ENCODE results near the gene PITPNC1. TPM values are rescaled to one million over a fixed set of nuclear protein-coding genes. Genes with fewer than 3 reads are reported as not detected.
"Not testable (repeated sequence)": the region's sequence is repeated elsewhere in the genome, so short reads cannot be mapped to it uniquely, and the experiment has no call there.

PITPNC1 gene
- total RNA-seq, 1 donor from 2014 or later: 19.3 TPM

DNA sequence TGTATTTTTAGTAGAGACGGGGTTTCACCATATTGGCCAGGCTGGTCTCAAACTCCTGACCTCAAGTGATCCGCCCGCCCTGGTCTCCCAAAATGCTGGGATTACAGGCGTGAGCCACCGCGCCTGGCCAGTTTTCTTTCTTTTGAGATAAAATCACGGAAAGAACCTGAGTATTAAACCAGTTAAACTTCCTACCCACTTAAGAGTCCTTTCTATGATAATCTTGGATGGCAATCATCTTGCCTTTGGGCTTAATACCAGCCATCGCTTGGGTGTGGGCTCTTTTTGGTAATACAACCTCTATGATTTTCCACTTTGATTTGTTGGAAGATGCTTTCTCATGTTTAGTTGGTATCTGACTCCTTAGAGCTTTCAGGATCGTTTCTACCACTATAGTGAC, 24.0 kb downstream of the PITPNC1 start:
- Mint-ChIP-seq H3K36me3 (ENCODE audit: low read depth) (no peaks in the 10 kb centered on the region), H3K27ac (no peak overlapping the region), H3K27me3 (no peaks in the 10 kb centered on the region), H3K9me3 (no peaks in the 10 kb centered on the region), H3K4me1 (peaks cover 20% of the 10 kb centered on the region), H3K4me3 (no peak overlapping the region)
- ChIA-PET POLR2A (no interaction called here), CTCF (no interaction called here)
- ATAC-seq (ENCODE audit: low read depth) (no peak), DNase-seq (no peak)
- TF ChIP-seq, protein P1, sequence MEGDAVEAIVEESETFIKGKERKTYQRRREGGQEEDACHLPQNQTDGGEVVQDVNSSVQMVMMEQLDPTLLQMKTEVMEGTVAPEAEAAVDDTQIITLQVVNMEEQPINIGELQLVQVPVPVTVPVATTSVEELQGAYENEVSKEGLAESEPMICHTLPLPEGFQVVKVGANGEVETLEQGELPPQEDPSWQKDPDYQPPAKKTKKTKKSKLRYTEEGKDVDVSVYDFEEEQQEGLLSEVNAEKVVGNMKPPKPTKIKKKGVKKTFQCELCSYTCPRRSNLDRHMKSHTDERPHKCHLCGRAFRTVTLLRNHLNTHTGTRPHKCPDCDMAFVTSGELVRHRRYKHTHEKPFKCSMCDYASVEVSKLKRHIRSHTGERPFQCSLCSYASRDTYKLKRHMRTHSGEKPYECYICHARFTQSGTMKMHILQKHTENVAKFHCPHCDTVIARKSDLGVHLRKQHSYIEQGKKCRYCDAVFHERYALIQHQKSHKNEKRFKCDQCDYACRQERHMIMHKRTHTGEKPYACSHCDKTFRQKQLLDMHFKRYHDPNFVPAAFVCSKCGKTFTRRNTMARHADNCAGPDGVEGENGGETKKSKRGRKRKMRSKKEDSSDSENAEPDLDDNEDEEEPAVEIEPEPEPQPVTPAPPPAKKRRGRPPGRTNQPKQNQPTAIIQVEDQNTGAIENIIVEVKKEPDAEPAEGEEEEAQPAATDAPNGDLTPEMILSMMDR (IDR thresholded peaks at IDR 0.05): no peak
- intact Hi-C loops (cut with micrococcal nuclease): no loop called here

DNA sequence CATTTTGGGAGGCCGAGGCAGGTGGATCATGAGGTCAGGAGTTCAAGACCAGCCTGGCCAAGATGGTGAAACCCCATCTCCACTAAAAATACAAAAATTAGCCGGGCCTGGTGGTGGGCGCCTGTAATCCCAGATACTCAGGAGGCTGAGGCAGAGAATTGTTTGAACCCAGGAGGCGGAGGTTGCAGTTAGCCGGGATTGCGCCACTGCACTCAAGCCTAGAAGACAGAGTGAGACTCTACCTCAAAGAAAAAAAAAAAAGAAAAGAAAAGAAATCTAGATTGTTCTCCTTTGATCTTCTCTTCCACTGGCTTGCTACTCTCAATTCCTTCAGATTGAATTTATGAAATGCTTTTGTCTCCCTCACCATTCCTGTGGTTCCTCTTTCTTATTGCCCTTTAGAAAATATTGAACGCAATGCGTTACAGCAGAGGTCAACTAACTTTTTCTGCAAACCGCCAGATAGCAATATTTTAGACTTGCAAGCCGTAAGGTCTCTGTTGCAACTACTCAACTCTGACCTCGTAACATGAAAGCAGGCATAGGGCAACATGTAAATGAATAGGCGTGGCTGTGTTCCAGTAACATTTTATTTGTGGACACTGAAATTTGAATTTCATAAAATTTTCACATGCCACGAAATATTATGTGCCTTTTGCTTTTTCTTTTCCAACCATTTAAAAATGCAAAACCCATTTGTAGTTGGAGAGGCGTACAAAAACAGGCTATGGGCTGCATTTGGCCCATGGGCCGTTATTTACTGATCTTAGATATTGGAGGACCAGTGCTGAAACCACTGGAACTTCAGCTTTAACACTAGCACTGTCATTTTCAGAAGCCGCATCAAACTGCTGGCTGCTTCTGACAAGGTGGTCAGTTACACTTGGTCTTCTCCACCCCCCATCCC, 24.8 kb downstream of the PITPNC1 start:
- Mint-ChIP-seq H3K27ac (no peak overlapping the region), H3K4me3 (no peak overlapping the region), H3K27me3 (no peaks in the 10 kb centered on the region), H3K36me3 (ENCODE audit: low read depth) (no peaks in the 10 kb centered on the region), H3K9me3 (no peaks in the 10 kb centered on the region), H3K4me1 (peaks cover 20% of the 10 kb centered on the region)
- ChIA-PET CTCF (no interaction called here), POLR2A (no interaction called here)
- intact Hi-C loops (cut with micrococcal nuclease): no loop called here
- TF ChIP-seq, protein P1 (IDR thresholded peaks at IDR 0.05): no peak
- DNase-seq (no peak), ATAC-seq (ENCODE audit: low read depth) (no peak)

GRCh38 chr17:67403065-67403464, 26.0 kb downstream of the PITPNC1 start:
- H3K27ac Mint-ChIP-seq: no peak overlapping the region
- TF ChIP-seq, protein P1 (IDR thresholded peaks at IDR 0.05): no peak
- H3K36me3 Mint-ChIP-seq (ENCODE audit: low read depth): no peaks in the 10 kb centered on the region
- H3K4me1 Mint-ChIP-seq: peaks cover 20% of the 10 kb centered on the region
- no peak for ATAC-seq (ENCODE audit: low read depth)
- no peak overlapping the region for H3K4me3 Mint-ChIP-seq
- DNase-seq: no peak
- H3K27me3 Mint-ChIP-seq: no peaks in the 10 kb centered on the region
- H3K9me3 Mint-ChIP-seq: no peaks in the 10 kb centered on the region
- intact Hi-C loops (cut with micrococcal nuclease): no loop called here
- POLR2A ChIA-PET: no interaction called here
- CTCF ChIA-PET: no interaction called here

GRCh38 chr17:67403483-67403882, 26.4 kb downstream of the PITPNC1 start:
- H3K27ac Mint-ChIP-seq: no peak overlapping the region
- ChIA-PET POLR2A (no interaction called here), CTCF (no interaction called here)
- peaks cover 20% of the 10 kb centered on the region for H3K4me1 Mint-ChIP-seq
- H3K4me3 Mint-ChIP-seq: no peak overlapping the region
- DNase-seq (no peak), ATAC-seq (ENCODE audit: low read depth) (no peak)
- TF ChIP-seq, protein P1 (IDR thresholded peaks at IDR 0.05): no peak
- H3K27me3 Mint-ChIP-seq: no peaks in the 10 kb centered on the region
- intact Hi-C loops (cut with micrococcal nuclease): no loop called here
- H3K9me3 Mint-ChIP-seq: no peaks in the 10 kb centered on the region
- no peaks in the 10 kb centered on the region for H3K36me3 Mint-ChIP-seq (ENCODE audit: low read depth)

- H3K4me3 Mint-ChIP-seq; intact Hi-C loops (cut with micrococcal nuclease); ATAC-seq (ENCODE audit: low read depth); DNase-seq; H3K36me3 Mint-ChIP-seq (ENCODE audit: low read depth); POLR2A ChIA-PET; H3K9me3 Mint-ChIP-seq; H3K4me1 Mint-ChIP-seq; H3K27ac Mint-ChIP-seq; CTCF ChIA-PET; H3K27me3 Mint-ChIP-seq: not testable (repeated sequence)
Observed at GRCh38 chr17:67408455-67408830, 31.4 kb downstream of the PITPNC1 start.
